ENCODE measurements around the gene NFKBIE.

Gene NFKBIE

GRCh38 chr6:44272999-44273566, 7.7 kb upstream of the NFKBIE start:
- no peak for DNase-seq (ENCODE audit: low read depth, low spot score)

DNA sequence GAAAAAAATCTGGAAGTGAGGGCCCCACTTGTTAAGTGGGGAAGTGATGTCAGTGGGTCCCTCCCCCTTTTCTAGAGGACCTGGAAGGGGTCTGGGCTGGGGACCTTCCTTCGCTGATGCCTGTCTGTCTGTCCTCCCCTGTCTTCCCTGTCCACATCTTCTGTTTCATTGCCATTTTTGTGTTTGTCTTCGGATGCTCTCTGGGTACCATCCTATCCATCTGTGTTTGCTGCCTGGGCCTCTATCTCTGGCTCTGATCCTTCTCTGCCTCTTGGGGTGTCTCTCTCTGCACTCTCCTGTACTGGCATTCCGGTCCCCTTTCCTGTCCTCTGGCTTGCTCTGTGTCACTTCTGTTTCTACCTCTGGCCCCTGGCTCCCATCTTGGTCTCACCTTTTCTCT, 7.2 kb upstream of the NFKBIE start:
- DNase-seq (ENCODE audit: low read depth, low spot score): no peak

DNA sequence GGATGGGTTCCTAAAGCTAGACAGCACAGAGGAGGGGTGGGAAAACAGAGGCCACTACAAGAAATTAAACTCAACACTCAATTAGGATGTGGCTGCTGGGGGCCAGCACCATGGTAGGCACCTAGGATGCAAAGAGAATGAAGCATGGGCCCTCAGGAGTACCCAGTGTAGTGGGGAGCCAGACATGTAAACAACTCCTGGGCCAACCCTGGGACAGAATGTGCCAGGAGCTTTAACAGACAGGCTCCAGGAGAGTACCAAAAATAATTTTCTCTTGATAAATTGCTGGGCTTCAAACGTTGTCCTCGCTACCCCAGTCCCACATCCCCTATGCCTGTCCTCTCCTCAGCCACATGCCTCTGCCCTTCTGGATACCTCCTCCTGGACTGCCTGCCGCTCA, 6.6 kb upstream of the NFKBIE start:
- DNase-seq (ENCODE audit: low read depth, low spot score): no peak

DNA sequence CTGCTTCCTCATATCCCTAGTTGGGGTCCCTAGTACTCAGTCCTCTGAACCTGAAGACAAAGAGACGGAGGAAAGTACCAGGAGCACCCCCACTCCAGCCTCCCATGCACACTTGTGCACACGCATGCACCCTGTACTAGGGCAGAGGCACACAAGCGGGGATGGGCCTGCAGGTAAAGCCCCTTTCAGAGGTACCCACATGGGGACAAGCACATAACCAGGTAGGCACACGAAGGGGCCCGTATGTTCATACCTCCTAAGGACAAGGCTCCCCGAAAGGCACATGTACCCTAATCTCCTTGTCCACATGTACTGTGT, 6.0 kb upstream of the NFKBIE start:
- no peak for DNase-seq (ENCODE audit: low read depth, low spot score)

DNA sequence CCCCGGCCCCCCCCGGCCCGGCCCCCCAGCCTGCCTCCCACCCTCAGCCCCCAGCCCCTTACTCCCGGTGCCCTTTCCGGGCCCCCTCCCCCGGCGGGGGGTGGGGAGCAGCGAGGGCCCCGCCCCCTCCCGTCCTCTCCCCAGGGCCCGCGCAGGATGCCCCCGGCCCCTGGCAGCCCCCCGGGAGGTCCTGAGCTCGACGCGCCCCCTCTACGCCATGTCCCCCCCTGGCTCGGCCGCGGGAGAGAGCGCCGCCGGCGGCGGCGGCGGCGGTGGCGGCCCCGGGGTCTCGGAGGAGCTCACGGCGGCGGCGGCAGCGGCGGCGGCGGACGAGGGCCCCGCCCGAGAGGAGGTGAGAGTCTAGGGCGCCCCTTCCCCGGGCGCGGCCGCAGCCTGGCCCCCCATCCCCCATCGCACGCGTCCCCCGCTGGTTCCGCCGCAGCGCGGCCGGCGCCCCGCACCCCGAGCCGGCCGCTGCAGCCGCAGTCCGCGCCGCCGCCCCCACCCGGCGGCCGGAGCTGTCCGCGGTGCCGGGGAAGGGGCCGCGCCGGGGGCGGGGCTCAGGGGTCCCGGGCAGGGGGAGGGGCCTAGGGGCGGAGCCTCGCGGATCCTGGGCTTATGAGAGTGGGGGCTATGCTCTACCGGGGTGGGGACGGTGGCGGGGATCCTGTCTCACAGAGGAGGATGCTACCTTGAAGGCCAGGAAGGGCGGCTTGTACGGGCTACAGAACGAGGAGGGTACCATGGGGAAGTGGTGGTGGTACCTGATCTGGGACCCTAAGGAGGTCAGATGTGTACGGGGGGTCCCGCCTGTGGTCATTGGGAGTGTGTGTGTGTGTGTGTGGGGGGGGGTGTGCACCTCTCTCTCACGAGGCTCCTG, 5.4 kb upstream of the NFKBIE start:
- DNase-seq (ENCODE audit: low read depth, low spot score): no peak

GRCh38 chr6:44269921-44270525, 4.7 kb upstream of the NFKBIE start, which contains the start of gene TMEM151B:
Gene TMEM151B (plus strand): TSS chr6:44270450. CDS start chr6:44270743, 293 bp downstream.
- DNase-seq (ENCODE audit: low read depth, low spot score): no peak

DNA sequence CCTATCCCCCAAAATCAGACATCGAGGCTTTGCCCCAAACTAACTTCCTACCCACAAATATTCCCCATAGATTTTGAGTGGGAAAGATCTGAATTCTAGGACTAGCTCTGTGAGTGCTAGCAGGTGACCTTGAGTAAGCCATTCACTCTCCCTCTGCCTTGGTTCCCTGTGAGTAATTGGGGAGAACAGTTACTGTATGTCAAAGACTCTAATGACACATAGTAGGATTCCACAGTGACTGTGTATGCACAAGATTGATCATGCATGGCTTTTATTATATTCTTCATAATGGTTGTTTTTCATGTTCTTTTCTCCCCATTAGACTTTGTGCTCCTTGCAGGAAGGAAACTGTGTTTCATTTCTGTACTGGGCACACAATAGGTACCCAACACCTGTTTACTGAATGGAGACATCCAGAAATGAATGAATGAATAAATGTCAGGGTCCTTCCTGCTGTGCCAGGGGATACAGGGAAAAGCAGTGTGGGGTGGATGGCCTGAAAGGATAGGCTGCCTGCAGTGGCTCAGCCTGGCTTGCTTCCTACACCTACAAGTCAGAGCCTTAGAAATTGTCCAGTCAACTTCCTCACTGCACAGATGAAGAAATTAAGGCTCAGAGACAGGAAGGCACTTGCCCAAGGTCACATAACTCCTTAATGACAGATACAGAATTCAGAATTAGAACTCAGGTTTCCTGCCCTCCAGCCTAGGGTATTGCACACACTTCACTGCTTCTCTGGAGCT, 4.0 kb upstream of the NFKBIE start:
- DNase-seq (ENCODE audit: low read depth, low spot score): no peak

GRCh38 chr6:44268095-44268628, 2.8 kb upstream of the NFKBIE start:
- peak; percentile 89 for DNase-seq (ENCODE audit: low read depth, low spot score)

GRCh38 chr6:44267252-44267651, 1.9 kb upstream of the NFKBIE start:
- no peak for DNase-seq (ENCODE audit: low read depth, low spot score)

DNA sequence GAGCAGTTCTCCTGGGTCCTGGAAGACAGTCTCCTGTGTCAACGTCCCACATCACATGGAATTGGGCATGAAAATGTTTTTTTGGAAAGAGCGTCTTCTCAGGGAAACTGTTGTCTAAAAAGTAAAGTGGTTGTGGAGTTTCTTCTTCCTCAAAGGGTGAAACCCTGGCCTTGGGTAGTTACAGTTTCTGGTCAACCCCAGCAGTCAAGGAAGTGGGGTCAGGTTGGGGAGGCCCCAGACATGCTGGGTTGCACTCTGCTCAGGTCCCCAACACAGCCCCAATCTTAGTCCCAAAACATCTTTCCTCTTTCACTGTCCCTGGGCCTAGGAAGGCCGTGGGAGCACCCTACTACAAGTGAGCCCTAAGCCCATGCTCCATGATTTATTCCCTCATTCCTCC, 996 bp upstream of the NFKBIE start:
- no peak for DNase-seq (ENCODE audit: low read depth, low spot score)

- no peak for DNase-seq (ENCODE audit: low read depth, low spot score)
Measured at GRCh38 chr6:44265722-44266233, 427 bp upstream of the NFKBIE start.

GRCh38 chr6:44264154-44265006, 971 bp downstream of the NFKBIE start:
- DNase-seq (ENCODE audit: low read depth, low spot score): no peak

DNA sequence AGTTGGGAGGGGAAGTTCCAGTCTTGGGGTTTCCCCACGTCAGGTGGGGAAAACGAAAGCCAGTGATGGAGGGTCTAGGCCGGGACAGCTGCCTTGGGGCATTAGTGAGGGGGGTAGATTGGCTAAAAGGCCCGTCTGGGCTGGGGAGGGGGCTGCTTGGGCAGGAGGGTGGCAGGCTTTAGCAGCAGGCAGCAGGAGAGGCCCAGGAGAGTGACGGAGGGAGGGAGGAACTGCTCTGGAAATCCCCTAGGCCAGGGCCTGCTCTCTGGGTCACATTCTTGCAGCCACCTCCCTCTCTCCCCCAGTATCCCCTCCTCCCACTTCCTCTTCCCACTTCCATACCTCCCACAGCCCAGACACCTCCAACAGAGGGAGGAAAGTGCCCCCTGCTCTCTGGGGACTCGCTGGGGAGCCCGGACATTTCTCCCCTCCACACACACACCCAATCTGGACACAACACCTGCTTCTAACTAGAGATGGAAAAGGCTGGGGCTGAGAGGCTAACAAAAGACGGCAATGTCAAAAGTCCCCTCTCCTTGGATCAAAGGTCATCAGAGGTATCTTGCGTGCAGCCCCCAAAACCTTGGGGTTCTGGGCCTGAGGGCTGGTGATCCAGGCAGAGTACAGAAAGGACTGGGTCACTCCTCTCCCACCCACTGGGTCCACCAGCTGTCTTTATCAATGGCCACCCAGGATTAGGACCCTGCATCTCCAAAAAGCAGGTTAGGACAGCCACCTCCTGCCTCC, 1.8 kb downstream of the NFKBIE start:
- no peak for DNase-seq (ENCODE audit: low read depth, low spot score)

DNA sequence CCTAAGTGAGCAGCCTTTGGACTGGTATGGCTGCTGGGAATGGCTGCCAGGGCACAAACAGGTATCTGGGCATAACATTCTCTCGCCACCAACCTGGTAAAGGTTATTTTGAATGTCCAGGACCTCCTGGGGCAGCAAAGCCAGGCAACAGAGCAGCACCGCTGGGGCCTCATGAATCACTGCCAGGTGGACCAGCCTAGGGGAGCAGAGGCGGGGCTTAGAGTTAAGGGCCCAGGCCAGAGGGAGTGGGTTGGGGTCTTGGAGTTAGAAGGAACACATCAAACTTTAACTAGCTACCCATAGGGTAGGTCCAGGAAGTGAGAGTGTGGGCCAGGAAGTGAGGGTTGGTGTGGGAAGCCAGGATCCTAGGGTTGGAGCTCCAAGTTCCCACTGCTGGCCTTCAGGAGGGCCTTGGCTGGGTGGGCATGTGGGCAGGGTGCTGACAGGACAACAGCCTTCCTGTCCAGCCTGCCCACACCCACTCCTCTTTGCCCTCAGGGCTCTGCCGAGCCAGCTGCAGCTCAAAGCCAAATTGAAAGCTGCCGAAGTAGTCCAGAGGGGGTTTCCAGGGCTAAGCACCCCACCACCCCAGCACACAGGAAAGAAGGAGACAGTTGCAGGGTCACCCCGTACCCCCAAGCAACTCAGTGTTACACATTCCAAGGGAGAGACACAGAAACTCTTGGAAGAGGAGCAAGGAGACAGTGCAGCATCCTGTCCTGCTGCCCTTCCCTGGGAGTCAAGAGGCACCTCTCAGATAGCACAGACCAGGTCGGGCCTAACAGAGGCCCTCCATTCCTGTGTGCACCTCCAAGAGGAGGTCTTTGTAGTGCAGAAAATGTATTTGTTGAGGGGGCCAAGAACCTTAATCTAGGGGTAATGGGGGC, 2.6 kb downstream of the NFKBIE start:
- DNase-seq (ENCODE audit: low read depth, low spot score): no peak

DNA sequence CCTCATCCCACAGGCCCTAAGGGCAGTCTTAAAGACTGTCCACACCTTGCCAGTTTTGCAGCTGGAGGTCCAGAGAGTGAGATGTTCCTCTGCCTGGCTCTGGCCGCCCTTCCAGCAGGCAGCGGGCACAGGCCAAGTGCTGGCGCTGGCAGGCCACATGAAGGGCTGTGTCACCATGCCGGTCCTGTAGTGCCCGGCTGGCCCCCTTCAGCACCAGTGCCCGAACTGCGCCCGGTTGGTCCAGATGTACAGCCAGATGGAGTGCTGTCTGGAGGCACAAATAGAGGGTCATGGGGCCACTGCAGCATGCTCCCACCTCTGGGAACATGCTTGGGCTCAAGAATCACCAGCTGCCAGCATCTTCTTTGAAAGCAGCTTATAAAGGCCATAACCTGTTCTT, 3.8 kb downstream of the NFKBIE start:
- no peak for DNase-seq (ENCODE audit: low read depth, low spot score)

DNA sequence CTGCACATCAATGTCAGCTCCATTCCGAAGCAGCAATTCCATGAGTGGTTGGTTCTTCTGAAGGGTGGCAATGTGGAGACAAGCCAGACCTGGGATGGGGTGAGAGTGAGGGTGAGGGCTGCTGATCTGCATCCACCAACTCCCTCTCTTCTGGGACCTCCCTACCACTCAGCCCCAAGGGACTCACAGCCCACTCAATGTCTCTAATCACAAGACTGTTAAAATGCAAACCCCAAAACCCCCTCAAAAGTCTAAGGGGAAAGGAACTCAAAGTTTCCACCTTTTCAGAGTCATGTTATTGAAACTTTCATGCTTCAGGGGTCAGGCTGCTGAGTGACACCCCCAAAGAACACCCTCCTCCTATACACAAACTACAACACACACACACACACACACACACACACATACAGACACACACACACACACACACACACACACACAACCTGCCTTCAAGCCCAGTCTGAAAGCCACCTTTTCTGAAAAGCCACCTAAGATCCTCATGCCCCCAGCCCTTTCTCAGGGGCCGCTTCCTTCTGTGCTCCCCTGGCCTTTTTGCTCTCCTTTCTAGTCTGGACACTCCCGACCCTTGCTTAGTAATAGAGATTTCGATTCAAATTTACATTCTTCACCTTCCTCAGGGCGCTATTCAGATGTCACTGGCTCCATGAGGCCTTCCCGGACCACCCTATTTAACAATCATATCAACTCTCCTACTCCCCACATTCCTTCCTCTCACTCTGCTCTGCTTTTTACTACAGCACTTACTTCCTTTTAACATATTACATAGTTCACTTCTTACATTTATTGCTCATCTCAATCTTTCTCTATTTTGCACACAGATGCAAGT, 4.7 kb downstream of the NFKBIE start:
- no peak for DNase-seq (ENCODE audit: low read depth, low spot score)

- DNase-seq (ENCODE audit: low read depth, low spot score): no peak
Measured at GRCh38 chr6:44260011-44260410, 5.3 kb downstream of the NFKBIE start.

DNA sequence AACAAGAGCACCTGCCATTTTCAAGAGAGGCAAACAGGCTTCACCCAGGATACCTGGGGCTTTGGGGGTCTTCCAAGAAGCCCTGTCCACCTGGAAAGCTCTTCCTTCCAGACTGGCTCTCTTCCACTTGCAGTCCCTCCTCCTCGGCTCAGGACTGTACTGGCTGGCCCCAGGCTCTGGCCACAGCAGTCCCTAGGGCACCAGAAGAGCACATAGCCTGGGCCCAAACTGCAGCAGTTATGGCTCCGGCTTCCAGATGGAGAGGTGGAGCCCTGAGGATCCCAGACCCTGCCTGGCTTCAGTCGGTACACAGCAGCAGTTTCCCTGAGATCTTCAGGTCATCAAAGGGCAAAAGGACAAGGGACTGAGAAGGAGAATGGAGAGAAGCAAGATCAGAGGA, 6.4 kb downstream of the NFKBIE start:
- no peak for DNase-seq (ENCODE audit: low read depth, low spot score)
